Measurements from ENCODE around the gene ST6GALNAC1. TPM values are rescaled to one million over a fixed set of nuclear protein-coding genes. Genes with fewer than 3 reads are reported as not detected.

The ST6GALNAC1 gene
- total RNA-seq, 1 experiment from 2014 or later: not detected

- no TSS peak for BruUV-seq (replicated peaks)
- H3K9me3 ChIP-seq (ENCODE audit: low read depth, low read length, poor library complexity, severe bottlenecking): no peaks in the 10 kb centered on the region
- ChIA-PET POLR2A (ENCODE audit: low non-redundant PET) (no interaction called here), CTCF (interaction anchor here (0.5 to 1.5 kb wide), 3 partner anchors 15 to 172 kb away, joined by 3 to 8 read pairs (median 8); no protein-coding TSS in a partner anchor)
- H3K4me1 ChIP-seq (ENCODE audit: insufficient read depth, low read length, poor library complexity, severe bottlenecking): no peaks in the 10 kb centered on the region
- no peaks in the 10 kb centered on the region for H3K27me3 ChIP-seq (replicated peaks; ENCODE audit: insufficient read depth, low read depth, low read length, poor library complexity)
- TF ChIP-seq CTCF (conservative IDR thresholded peaks at IDR 0.05; ENCODE audit: low read depth, low read length): no peak
- no peak for TF ChIP-seq EZH2 (IDR thresholded peaks at IDR 0.05; ENCODE audit: borderline replicate concordance, low read depth, low read length, poor library complexity, severe bottlenecking)
- peaks cover 6% of the 10 kb centered on the region for H3K36me3 ChIP-seq (ENCODE audit: insufficient read depth, low read length, poor library complexity, severe bottlenecking)
- DNase-seq (ENCODE audit: low spot score): no peak
- H3K4me3 ChIP-seq (ENCODE audit: low read depth, low read length, poor library complexity, severe bottlenecking): no peak overlapping the region
- intact Hi-C loops (cut with micrococcal nuclease; ENCODE audit: unreplicated experiment): loop anchor here (5.0 kb wide), 1 partner anchor 160 kb away; no protein-coding TSS in a partner anchor
- no peak overlapping the region for H3K27ac ChIP-seq (ENCODE audit: low read depth, low read length, poor library complexity, severe bottlenecking)
Observed at GRCh38 chr17:76682296-76682695, 38.7 kb upstream of the ST6GALNAC1 start.

DNA sequence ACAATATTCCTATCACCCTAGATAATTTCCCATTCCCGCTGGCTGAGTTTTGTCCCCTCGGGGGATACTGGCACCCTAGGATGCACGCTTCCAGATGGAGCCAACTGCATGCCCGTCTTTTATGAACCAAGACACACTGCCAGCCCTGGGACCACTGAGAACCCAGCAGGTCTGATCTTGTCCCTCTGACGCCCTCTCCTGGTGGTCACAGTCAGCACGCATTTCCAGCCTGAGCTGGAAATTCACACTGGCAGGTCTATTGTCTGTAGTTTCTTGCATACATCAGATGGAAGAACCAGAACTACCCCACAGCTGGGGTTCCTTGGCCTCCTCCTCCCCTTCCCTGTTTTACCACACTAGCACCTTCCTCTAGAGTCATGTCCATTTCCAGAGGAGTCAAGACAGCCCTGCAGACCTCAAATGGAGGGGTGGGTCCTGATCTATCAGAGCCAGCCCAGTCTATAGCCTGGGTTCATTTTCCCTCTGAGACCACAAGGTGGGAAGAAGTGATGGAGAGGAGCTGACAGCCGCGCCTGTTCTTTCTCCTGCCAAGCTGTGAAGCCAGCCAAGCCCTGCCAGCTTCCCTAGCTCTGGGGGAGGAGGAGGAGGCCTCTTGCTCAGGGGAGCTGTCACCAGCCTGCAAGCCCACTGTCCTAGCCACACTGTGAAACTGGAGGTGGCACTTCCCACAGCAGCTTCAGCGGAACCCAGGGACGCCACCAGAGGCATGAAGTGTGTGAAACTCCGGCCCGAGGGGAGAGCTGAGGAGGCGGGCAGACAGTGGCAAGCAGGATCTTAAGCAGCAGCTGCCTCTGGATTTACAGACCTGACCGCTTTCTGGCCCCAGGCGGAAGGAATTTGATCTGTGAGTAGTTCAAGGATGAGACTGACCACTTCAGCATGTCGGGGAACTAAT is 37.9 kb upstream of the ST6GALNAC1 start:
- peaks cover 6% of the 10 kb centered on the region for H3K36me3 ChIP-seq (ENCODE audit: insufficient read depth, low read length, poor library complexity, severe bottlenecking)
- ChIA-PET POLR2A (ENCODE audit: low non-redundant PET) (no interaction called here), CTCF (interaction anchor here (0.6 to 1.5 kb wide), 5 partner anchors 10 to 159 kb away, joined by 3 to 8 read pairs (median 3); no protein-coding TSS in a partner anchor)
- intact Hi-C loops (cut with micrococcal nuclease; ENCODE audit: unreplicated experiment): loop anchor here (5.0 kb wide), 1 partner anchor 159 kb away; no protein-coding TSS in a partner anchor
- H3K4me3 ChIP-seq (ENCODE audit: low read depth, low read length, poor library complexity, severe bottlenecking): no peak overlapping the region
- BruUV-seq (replicated peaks): no TSS peak
- TF ChIP-seq CTCF (conservative IDR thresholded peaks at IDR 0.05; ENCODE audit: low read depth, low read length): peak; percentile 92
- no peak for TF ChIP-seq EZH2 (IDR thresholded peaks at IDR 0.05; ENCODE audit: borderline replicate concordance, low read depth, low read length, poor library complexity, severe bottlenecking)
- no peaks in the 10 kb centered on the region for H3K9me3 ChIP-seq (ENCODE audit: low read depth, low read length, poor library complexity, severe bottlenecking)
- H3K27me3 ChIP-seq (replicated peaks; ENCODE audit: insufficient read depth, low read depth, low read length, poor library complexity): no peaks in the 10 kb centered on the region
- peak; percentile 76 for DNase-seq (ENCODE audit: low spot score)
- no peak overlapping the region for H3K27ac ChIP-seq (ENCODE audit: low read depth, low read length, poor library complexity, severe bottlenecking)
- H3K4me1 ChIP-seq (ENCODE audit: insufficient read depth, low read length, poor library complexity, severe bottlenecking): no peaks in the 10 kb centered on the region

GRCh38 chr17:76679239-76679638 is 35.7 kb upstream of the ST6GALNAC1 start:
- Histone ChIP-seq H3K27me3 (replicated peaks; ENCODE audit: insufficient read depth, low read depth, low read length, poor library complexity) (no peaks in the 10 kb centered on the region), H3K9me3 (ENCODE audit: low read depth, low read length, poor library complexity, severe bottlenecking) (no peaks in the 10 kb centered on the region), H3K36me3 (ENCODE audit: insufficient read depth, low read length, poor library complexity, severe bottlenecking) (peaks cover 6% of the 10 kb centered on the region), H3K27ac (ENCODE audit: low read depth, low read length, poor library complexity, severe bottlenecking) (no peak overlapping the region), H3K4me1 (ENCODE audit: insufficient read depth, low read length, poor library complexity, severe bottlenecking) (no peaks in the 10 kb centered on the region), H3K4me3 (ENCODE audit: low read depth, low read length, poor library complexity, severe bottlenecking) (no peak overlapping the region)
- ChIA-PET POLR2A (ENCODE audit: low non-redundant PET) (no interaction called here), CTCF (no interaction called here)
- no TSS peak for BruUV-seq (replicated peaks)
- TF ChIP-seq EZH2 (IDR thresholded peaks at IDR 0.05; ENCODE audit: borderline replicate concordance, low read depth, low read length, poor library complexity, severe bottlenecking): no peak
- no peak for TF ChIP-seq CTCF (conservative IDR thresholded peaks at IDR 0.05; ENCODE audit: low read depth, low read length)
- DNase-seq (ENCODE audit: low spot score): no peak
- intact Hi-C loops (cut with micrococcal nuclease; ENCODE audit: unreplicated experiment): no loop called here

All from A673 (cell line).